GM18498 (cell line): ENCODE results near the gene EXD2.
"Not testable (repeated sequence)": the region's sequence is repeated elsewhere in the genome, so short reads cannot be mapped to it uniquely, and the experiment has no call there.

ENCODE experiments used
- ATAC-seq: cut with Tn5 transposase; IDR thresholded peaks from one replicate; pipeline ENCODE4 v1.9.1; 2021; ENCODE audit warnings: mild to moderate bottlenecking, moderate library complexity; ENCODE audit not compliant: unreplicated experiment

EXD2 gene

GRCh38 chr14:69190191-69190590 lies 1.1 kb upstream of the EXD2 start:
- ATAC-seq = no peak

- ATAC-seq = no peak
These were observed 2.4 kb downstream of the EXD2 start for GRCh38 chr14:69193721-69194120.

- no peak for ATAC-seq
These were observed 8.5 kb downstream of the EXD2 start for GRCh38 chr14:69199786-69200185.

GRCh38 chr14:69204753-69205152 lies 13.5 kb downstream of the EXD2 start:
- no peak for ATAC-seq

- no peak for ATAC-seq
These were observed 16.2 kb downstream of the EXD2 start for GRCh38 chr14:69207435-69208041.

GRCh38 chr14:69208666-69209065 lies 17.4 kb downstream of the EXD2 start:
- ATAC-seq = no peak

- no peak for ATAC-seq
These were observed 23.1 kb downstream of the EXD2 start for GRCh38 chr14:69214393-69214792.

- not testable (repeated sequence) for ATAC-seq
These were observed 26.4 kb downstream of the EXD2 start for GRCh38 chr14:69217663-69218062.

GRCh38 chr14:69224946-69225345 lies 33.6 kb downstream of the EXD2 start:
- no peak for ATAC-seq

- no peak for ATAC-seq
These were observed 34.9 kb downstream of the EXD2 start for GRCh38 chr14:69226178-69226577.

- no peak for ATAC-seq
These were observed 35.4 kb downstream of the EXD2 start for GRCh38 chr14:69226736-69227135.

GRCh38 chr14:69231486-69231885 lies 40.2 kb downstream of the EXD2 start:
- no peak for ATAC-seq

- ATAC-seq = no peak
These were observed 41.1 kb downstream of the EXD2 start for GRCh38 chr14:69232388-69232787.

- no peak for ATAC-seq
These were observed 42.8 kb downstream of the EXD2 start for GRCh38 chr14:69234106-69234505.

GRCh38 chr14:69235708-69236107 lies 44.4 kb downstream of the EXD2 start:
- ATAC-seq = no peak

- no peak for ATAC-seq
These were observed 45.8 kb downstream of the EXD2 start for GRCh38 chr14:69237142-69237541.

- ATAC-seq = no peak
These were observed 46.3 kb downstream of the EXD2 start for GRCh38 chr14:69237584-69237983.

- ATAC-seq = no peak
These were observed 47.6 kb downstream of the EXD2 start for GRCh38 chr14:69238883-69239282.

GRCh38 chr14:69240527-69241173 lies 49.4 kb downstream of the EXD2 start:
- no peak for ATAC-seq

GRCh38 chr14:69241577-69241976 lies 50.3 kb downstream of the EXD2 start:
- no peak for ATAC-seq

GRCh38 chr14:69242311-69243224 lies 51.3 kb downstream of the EXD2 start:
- no peak for ATAC-seq

- ATAC-seq = no peak
These were observed 53.6 kb downstream of the EXD2 start for GRCh38 chr14:69244946-69245345.
